Liver (tissue), 9 donors: Measurements from ENCODE around the gene C2CD4C. TPM values are rescaled to one million over a fixed set of nuclear protein-coding genes. Genes with fewer than 3 reads are reported as not detected.

Source experiments
- DNase-seq: peaks from one replicate; pipeline ENCODE4 v3.0.0-alpha.2; 2017; ENCODE audit warnings: low spot score
- H3K27ac ChIP-seq, 2 donors: one replicate each; pipeline ENCODE4 v1.7.0; 2013; ENCODE audit warnings: inconsistent platforms in 2 of 2, low read length in 2 of 2, control low read depth in 1 of 2, low read depth in 1 of 2, mild to moderate bottlenecking in 1 of 2
- H3K27me3 ChIP-seq, 4 donors: one replicate each; pipeline versions ENCODE4 v1.6.1 to v1.7.0; 2013; ENCODE audit warnings: low read length in 3 of 4, inconsistent platforms in 1 of 4, mild to moderate bottlenecking in 1 of 4, moderate library complexity in 1 of 4; ENCODE audit not compliant: control insufficient read depth in 4 of 4, insufficient read depth in 4 of 4
- H3K36me3 ChIP-seq, 4 donors: one replicate each; pipeline versions ENCODE4 v1.6.1 to v1.7.0; 2013; ENCODE audit warnings: low read length in 3 of 4, mild to moderate bottlenecking in 3 of 4, low read depth in 1 of 4, moderate library complexity in 1 of 4; ENCODE audit not compliant: control insufficient read depth in 4 of 4, insufficient read depth in 3 of 4
- H3K4me1 ChIP-seq, 4 donors: one replicate each; pipeline versions ENCODE4 v1.6.1 to v1.7.0; 2013; ENCODE audit warnings: low read length in 3 of 4, mild to moderate bottlenecking in 3 of 4, moderate library complexity in 1 of 4; ENCODE audit not compliant: control insufficient read depth in 4 of 4, insufficient read depth in 4 of 4
- H3K4me3 ChIP-seq, 3 donors: one replicate each; pipeline versions ENCODE4 v1.6.1 to v1.7.0; 2013; ENCODE audit warnings: low read length in 3 of 3, control low read depth in 1 of 3, low read depth in 1 of 3, mild to moderate bottlenecking in 1 of 3
- H3K9ac ChIP-seq, 2 donors: one replicate each; pipeline ENCODE4 v1.7.0; 2013; ENCODE audit warnings: low read length in 2 of 2, mild to moderate bottlenecking in 2 of 2, moderate library complexity in 2 of 2, control low read depth in 1 of 2, low read depth in 1 of 2
- H3K9me3 ChIP-seq, 4 donors: one replicate each; pipeline versions ENCODE4 v1.6.1 to v1.7.0; 2013; ENCODE audit warnings: low read length in 3 of 4; ENCODE audit not compliant: control insufficient read depth in 4 of 4
- ATF3 ChIP-seq: IDR thresholded peaks from 2 replicates; pipeline ENCODE4 v1.6.1; 2016; ENCODE audit warnings: antibody characterized with exemption
- CTCF ChIP-seq: fragments of 150-350 bp; IDR thresholded peaks from 2 replicates; pipeline ENCODE4 v1.5.1; 2017; ENCODE audit warnings: improper control_type of control experiment, low read depth, low read length; ENCODE audit not compliant: missing input control
- EGR1 ChIP-seq, 2 donors: IDR thresholded peaks; 2 replicates each; pipeline ENCODE4 v1.6.1; 2016 to 2018; ENCODE audit warnings: antibody characterized with exemption in 2 of 2, low read depth in 2 of 2
- FOXA1 ChIP-seq: IDR thresholded peaks from 2 replicates; pipeline ENCODE4 v1.6.1; 2016; ENCODE audit warnings: antibody characterized with exemption
- FOXA2 ChIP-seq: IDR thresholded peaks from 2 replicates; pipeline ENCODE4 v1.6.1; 2016; ENCODE audit warnings: antibody characterized with exemption
- GABPA ChIP-seq, 2 donors: IDR thresholded peaks in 1 of 2; conservative IDR thresholded peaks in 1 of 2; 2 replicates each; pipeline ENCODE4 v1.6.1; 2016; ENCODE audit warnings: antibody characterized with exemption in 2 of 2, mild to moderate bottlenecking in 1 of 2, moderate library complexity in 1 of 2
- HNF4A ChIP-seq, 2 donors: conservative IDR thresholded peaks; 2 replicates each; pipeline ENCODE4 v1.6.1; 2016; ENCODE audit warnings: antibody characterized with exemption in 2 of 2, mild to moderate bottlenecking in 2 of 2
- HNF4G ChIP-seq: IDR thresholded peaks from 2 replicates; pipeline ENCODE4 v1.6.1; 2016; ENCODE audit warnings: antibody characterized with exemption
- JUND ChIP-seq, 2 donors: IDR thresholded peaks; 2 replicates each; pipeline ENCODE4 v1.6.1; 2016; ENCODE audit warnings: antibody characterized with exemption in 2 of 2
- MAX ChIP-seq: IDR thresholded peaks from 2 replicates; pipeline ENCODE4 v1.6.1; 2016; ENCODE audit warnings: antibody characterized with exemption
- NR2F2 ChIP-seq: IDR thresholded peaks from 2 replicates; pipeline ENCODE4 v1.6.1; 2016; ENCODE audit warnings: antibody characterized with exemption
- RAD21 ChIP-seq, 2 donors: IDR thresholded peaks; 2 replicates each; pipeline ENCODE4 v1.6.1; 2016; ENCODE audit warnings: antibody characterized with exemption in 2 of 2, mild to moderate bottlenecking in 2 of 2
- REST ChIP-seq: IDR thresholded peaks from 2 replicates; pipeline ENCODE4 v1.6.1; 2016; ENCODE audit warnings: antibody characterized with exemption, mild to moderate bottlenecking
- RXRA ChIP-seq, 2 donors: IDR thresholded peaks; 2 replicates each; pipeline ENCODE4 v1.6.1; 2017 to 2018; ENCODE audit warnings: antibody characterized with exemption in 2 of 2, mild to moderate bottlenecking in 1 of 2
- SP1 ChIP-seq: IDR thresholded peaks from 2 replicates; pipeline ENCODE4 v1.6.1; 2018; ENCODE audit warnings: antibody characterized with exemption, mild to moderate bottlenecking
- TAF1 ChIP-seq: conservative IDR thresholded peaks from 2 replicates; pipeline ENCODE4 v1.6.1; 2016; ENCODE audit warnings: antibody characterized with exemption, mild to moderate bottlenecking
- YY1 ChIP-seq: IDR thresholded peaks from 2 replicates; pipeline ENCODE4 v1.6.1; 2016; ENCODE audit warnings: antibody characterized with exemption, mild to moderate bottlenecking
- ZBTB33 ChIP-seq: IDR thresholded peaks from 2 replicates; pipeline ENCODE4 v1.6.1; 2016; ENCODE audit warnings: antibody characterized with exemption
- WGBS: extraction: QIAGEN DNeasy Blood & Tissue Kit; methylation state at CpG from one replicate; pipeline ENCODE4 v1.1.7; 2013; 5-methylcytosine and 5-hydroxymethylcytosine counted together
- polyA plus RNA-seq, 2 donors: library from polyadenylated mRNA; stranded (reverse) in 1 of 2; unstranded in 1 of 2; fragments of 200-250 nt in 1 of 2; fragments of >200 nt in 1 of 2; fragmentation: Nextera tagmentation in 1 of 2; extraction: Ambion mirVana in 1 of 2; gene quantifications; one replicate each; pipeline versions ENCODE4 v1.2.1 to v1.2.3, GENCODE V29; 2013 to 2015
- total RNA-seq, 2 donors: library from RNA; depleted of rRNA; stranded (reverse); fragments of >200 nt; gene quantifications; one replicate each; pipeline ENCODE4 v1.2.3, GENCODE V29; 2014
- donor health status: healthy.
- donor health status: healthy.
- donor health status: healthy.
- donor health status: healthy.
- donor health status: healthy.

Gene C2CD4C
- total and polyA plus RNA-seq, 4 donors, result 0.08 to 0.42 (median 0.19) TPM

- no peaks in the 10 kb centered on the region for H3K9me3 ChIP-seq
- no peaks in the 10 kb centered on the region for H3K4me1 ChIP-seq
- no peak for TF ChIP-seq ATF3
- no peak for TF ChIP-seq HNF4G
- TF ChIP-seq RXRA (IDR thresholded peaks at IDR 0.05), result no peak
- no peak for TF ChIP-seq FOXA1
- no peak for TF ChIP-seq YY1
- no peak for TF ChIP-seq GABPA (IDR thresholded peaks at IDR 0.05 in 1 of 2, conservative IDR thresholded peaks at IDR 0.05 in 1 of 2)
- no peak for TF ChIP-seq REST
- no peak for TF ChIP-seq RAD21 (IDR thresholded peaks at IDR 0.05)
- no peak for TF ChIP-seq FOXA2
- no peak for TF ChIP-seq JUND (IDR thresholded peaks at IDR 0.05)
- TF ChIP-seq SP1, result no peak
- TF ChIP-seq EGR1 (IDR thresholded peaks at IDR 0.05; ENCODE audit: low read depth in 2 of 2), result no peak
- TF ChIP-seq ZBTB33, result no peak
- no peak overlapping the region for H3K9ac ChIP-seq
- 86% methylated on average over 30 of the region's 30 CpGs for WGBS
- no peak overlapping the region for H3K27ac ChIP-seq
- no peaks in the 10 kb centered on the region for H3K36me3 ChIP-seq
- DNase-seq, result no peak
- no peak overlapping the region for H3K4me3 ChIP-seq
- H3K27me3 ChIP-seq, result peaks cover 0 to 4% (median 0%) of the 10 kb centered on the region in 4 donors
Observed at GRCh38 chr19:391726-392374, 17.1 kb downstream of the C2CD4C start.

- Histone ChIP-seq H3K9me3 (no peaks in the 10 kb centered on the region), H3K4me3 (no peak overlapping the region), H3K4me1 (no peaks in the 10 kb centered on the region), H3K36me3 (no peaks in the 10 kb centered on the region), H3K9ac (no peak overlapping the region), H3K27me3 (peaks cover 0 to 4% (median 0%) of the 10 kb centered on the region in 4 donors), H3K27ac (no peak overlapping the region)
- 76% methylated on average over 2 of the region's 2 CpGs for WGBS
- DNase-seq, result no peak
- TF ChIP-seq YY1, result no peak
- TF ChIP-seq TAF1, result no peak
- no peak for TF ChIP-seq JUND (IDR thresholded peaks at IDR 0.05)
- no peak for TF ChIP-seq NR2F2
- TF ChIP-seq MAX, result no peak
- TF ChIP-seq ATF3, result no peak
- TF ChIP-seq GABPA (IDR thresholded peaks at IDR 0.05 in 1 of 2, conservative IDR thresholded peaks at IDR 0.05 in 1 of 2), result no peak
- TF ChIP-seq CTCF, result no peak
- TF ChIP-seq HNF4G, result no peak
- TF ChIP-seq ZBTB33, result no peak
- no peak for TF ChIP-seq FOXA1
- TF ChIP-seq HNF4A (conservative IDR thresholded peaks at IDR 0.05), result no peak
- no peak for TF ChIP-seq RAD21 (IDR thresholded peaks at IDR 0.05)
Observed at GRCh38 chr19:391207-391557, 17.8 kb downstream of the C2CD4C start.
